GM12874 (cell line): ENCODE data around the gene ZNF678.

Source experiments
- CTCF ChIP-seq: IDR thresholded peaks from 2 replicates; pipeline ENCODE4 v1.5.1; 2011; ENCODE audit warnings: low read depth, mild to moderate bottlenecking, control low read depth, low read length, moderate library complexity; ENCODE audit not compliant: insufficient read depth

Gene ZNF678

GRCh38 chr1:227546598-227547309, 16.6 kb upstream of the ZNF678 start:
- no peak for TF ChIP-seq CTCF

- no peak for TF ChIP-seq CTCF
These were observed 15.8 kb upstream of the ZNF678 start for GRCh38 chr1:227547310-227548118.

- TF ChIP-seq CTCF, result no peak
These were observed 15.3 kb upstream of the ZNF678 start for GRCh38 chr1:227548119-227548397.

GRCh38 chr1:227548448-227548847, 14.9 kb upstream of the ZNF678 start:
- no peak for TF ChIP-seq CTCF

- TF ChIP-seq CTCF, result no peak
These were observed 13.5 kb upstream of the ZNF678 start for GRCh38 chr1:227549892-227550291.

GRCh38 chr1:227556288-227556687, 7.1 kb upstream of the ZNF678 start:
- no peak for TF ChIP-seq CTCF

GRCh38 chr1:227557962-227558725, 5.2 kb upstream of the ZNF678 start:
- TF ChIP-seq CTCF, result no peak
